Motor neuron (in vitro differentiated cells): ENCODE measurements around the gene RHEBL1. TPM values are rescaled to one million over a fixed set of nuclear protein-coding genes. Genes with fewer than 3 reads are reported as not detected.

ENCODE experiments used
- total RNA-seq, 8 experiments: library from RNA; unstranded; fragments of 300-600 nt; gene quantifications; 2 replicates each; pipeline versions ENCODE4 v1.2.3 to v1.2.4, GENCODE V29; 2022

The RHEBL1 gene
- total RNA-seq, 8 experiments from 2014 or later = 0.45 to 4.1 (median 1.2) TPM; not detected in 1

Other genes starting within 250 kb of the RHEBL1 start
- gene DDX23, start 217.8 kb downstream of the RHEBL1 start, total RNA-seq = 10 to 100 TPM; 31.8 to 94.8 (median 54.2) TPM
- gene RND1, start 204.1 kb downstream of the RHEBL1 start, total RNA-seq = 10 to 100 TPM in 2 of 8 experiments, 1 to 10 TPM in 6; 1.1 to 12.3 (median 5.7) TPM
- gene FKBP11, start 144.5 kb downstream of the RHEBL1 start, total RNA-seq = 10 to 100 TPM in 3 of 8 experiments, 1 to 10 TPM in 5; 6.0 to 64.3 (median 7.9) TPM
- gene ARF3, start 112.5 kb downstream of the RHEBL1 start, total RNA-seq = 100 to 1,000 TPM in 2 of 8 experiments, 10 to 100 TPM in 6; 48.8 to 124 (median 74.2) TPM
- 1 to 10 TPM in 3 of 8 experiments, under 1 TPM in 5; 0.22 to 2.2 (median 0.71) TPM for gene WNT10B, start 98.2 kb downstream of the RHEBL1 start, total RNA-seq
- gene WNT1, start 91.7 kb downstream of the RHEBL1 start, total RNA-seq = under 1 TPM in 2 of 8 experiments, not detected in 6; 0.21 to 0.71 TPM
- gene DDN, start 70.6 kb downstream of the RHEBL1 start, total RNA-seq = 1 to 10 TPM in 1 of 8 experiments, under 1 TPM in 7; 0.23 to 1.4 (median 0.57) TPM
- 100 to 1,000 TPM in 1 of 8 experiments, 10 to 100 TPM in 7; 39.2 to 106 (median 55.3) TPM for gene PRKAG1, start 51.2 kb downstream of the RHEBL1 start, total RNA-seq
- gene KMT2D, start 9.2 kb downstream of the RHEBL1 start, total RNA-seq = 10 to 100 TPM; 11.7 to 96.4 (median 19.6) TPM
- gene DHH, start 24.8 kb upstream of the RHEBL1 start, total RNA-seq = under 1 TPM in 7 of 8 experiments, not detected in 1; 0.09 to 0.62 (median 0.13) TPM
- gene LMBR1L, start 40.9 kb upstream of the RHEBL1 start, total RNA-seq = 10 to 100 TPM; 27.6 to 85.8 (median 67.2) TPM
- gene TUBA1B, start 61.4 kb upstream of the RHEBL1 start, total RNA-seq = 1,000 to 10,000 TPM in 2 of 8 experiments, 100 to 1,000 TPM in 6; 402 to 1,651 (median 697) TPM
- 1,000 to 10,000 TPM in 5 of 8 experiments, 100 to 1,000 TPM in 3; 158 to 5,477 (median 3,358) TPM for gene TUBA1A, start 119.1 kb upstream of the RHEBL1 start, total RNA-seq
- gene TUBA1C, start 195.1 kb upstream of the RHEBL1 start, total RNA-seq = 100 to 1,000 TPM in 6 of 8 experiments, 10 to 100 TPM in 2; 54.3 to 256 (median 152) TPM
- 10 to 100 TPM in 2 of 8 experiments, 1 to 10 TPM in 4, under 1 TPM in 1, not detected in 1; 0.41 to 29.5 (median 5.4) TPM for gene PRPH, start 225.2 kb upstream of the RHEBL1 start, total RNA-seq